Left ventricle myocardium inferior (tissue), 1 donor: Measurements from ENCODE around the gene LY6G5C. TPM values are rescaled to one million over a fixed set of nuclear protein-coding genes. Genes with fewer than 3 reads are reported as not detected.
A peak's percentile ranks its signal among the peaks of the same experiment; 100 is the strongest.

ENCODE experiments used
- DNase-seq: peaks from one replicate; pipeline ENCODE4 v3.0.0-alpha.2; 2020
- H3K27ac ChIP-seq: fragments of 200-600 bp; replicated peaks from 2 replicates; pipeline ENCODE4 v1.8.0; 2021
- H3K27me3 ChIP-seq: fragments of 200-600 bp; 2 replicates; pipeline ENCODE4 v1.8.0; 2021; ENCODE audit warnings: low read depth
- H3K36me3 ChIP-seq: fragments of 200-600 bp; 2 replicates; pipeline ENCODE4 v1.8.0; 2021
- H3K4me1 ChIP-seq: fragments of 200-600 bp; 2 replicates; pipeline ENCODE4 v1.8.0; 2021
- H3K4me3 ChIP-seq: fragments of 200-600 bp; 2 replicates; pipeline ENCODE4 v1.8.0; 2021; ENCODE audit warnings: mild to moderate bottlenecking, moderate library complexity
- H3K9me3 ChIP-seq: fragments of 200-600 bp; replicated peaks from 2 replicates; pipeline ENCODE4 v1.8.0; 2021
- CTCF ChIP-seq: fragments of 200-600 bp; IDR thresholded peaks from 2 replicates; pipeline ENCODE4 v1.8.0; 2021; ENCODE audit warnings: antibody characterized with exemption, mild to moderate bottlenecking, borderline replicate concordance
- intact Hi-C: fragments of 100-400 bp; cut with micrococcal nuclease; formaldehyde crosslinking; loops from one replicate; pipeline ENCODE4 v1.11.0; 2022
- total RNA-seq: library from RNA; stranded (reverse); fragmentation: NEBNext Ultra II Directional; extraction: Animal tissue kit (Norgen Biotek cat#: 25700); gene quantifications from one replicate; pipeline ENCODE4 v1.2.1, GENCODE V29; 2021
- donor health status: DM: no; HTN: yes; CAD: no; lungs with severe emphysema.

LY6G5C gene
- total RNA-seq, 1 donor from 2014 or later = 1.5 TPM

- no peak for TF ChIP-seq CTCF
- peak overlapping the region; percentile 99 for H3K27ac ChIP-seq
- H3K27me3 ChIP-seq = no peaks in the 10 kb centered on the region
- peak overlapping the region; percentile 90 for H3K4me3 ChIP-seq
- H3K36me3 ChIP-seq = peaks cover 36% of the 10 kb centered on the region
- intact Hi-C loops = no loop called here
- H3K4me1 ChIP-seq = peaks cover 43% of the 10 kb centered on the region
- no peaks in the 10 kb centered on the region for H3K9me3 ChIP-seq
- DNase-seq = no peak
Observed at GRCh38 chr6:31700740-31701401, 20.0 kb upstream of the LY6G5C start.

- TF ChIP-seq CTCF = no peak
- H3K4me1 ChIP-seq = peaks cover 31% of the 10 kb centered on the region
- intact Hi-C loops = no loop called here
- H3K4me3 ChIP-seq = no peak overlapping the region
- no peaks in the 10 kb centered on the region for H3K27me3 ChIP-seq
- no peak for DNase-seq
- H3K36me3 ChIP-seq = peaks cover 68% of the 10 kb centered on the region
- H3K9me3 ChIP-seq = no peaks in the 10 kb centered on the region
- no peak overlapping the region for H3K27ac ChIP-seq
Observed at GRCh38 chr6:31697555-31697954, 16.7 kb upstream of the LY6G5C start.

- intact Hi-C loops = no loop called here
- TF ChIP-seq CTCF = no peak
- peaks cover 91% of the 10 kb centered on the region for H3K36me3 ChIP-seq
Observed at GRCh38 chr6:31693535-31693934, 12.7 kb upstream of the LY6G5C start.

GRCh38 chr6:31692886-31693285 lies 12.0 kb upstream of the LY6G5C start:
- no peak overlapping the region for H3K4me3 ChIP-seq
- peaks cover 96% of the 10 kb centered on the region for H3K36me3 ChIP-seq
- intact Hi-C loops = no loop called here
- no peaks in the 10 kb centered on the region for H3K9me3 ChIP-seq
- no peaks in the 10 kb centered on the region for H3K27me3 ChIP-seq
- no peaks in the 10 kb centered on the region for H3K4me1 ChIP-seq
- H3K27ac ChIP-seq = no peak overlapping the region
- no peak for TF ChIP-seq CTCF
- no peak for DNase-seq

More at GRCh38 chr6:31693535-31693934, 12.7 kb upstream of the LY6G5C start:
- no peaks in the 10 kb centered on the region for H3K27me3 ChIP-seq
- H3K4me1 ChIP-seq = peaks cover 3% of the 10 kb centered on the region
- DNase-seq = no peak
- H3K9me3 ChIP-seq = no peaks in the 10 kb centered on the region
- H3K4me3 ChIP-seq = no peak overlapping the region
- no peak overlapping the region for H3K27ac ChIP-seq

- Histone ChIP-seq H3K27me3 (no peaks in the 10 kb centered on the region), H3K36me3 (peaks cover 99% of the 10 kb centered on the region), H3K9me3 (no peaks in the 10 kb centered on the region), H3K27ac (no peak overlapping the region), H3K4me3 (no peak overlapping the region), H3K4me1 (no peaks in the 10 kb centered on the region)
- no peak for TF ChIP-seq CTCF
- DNase-seq = no peak
- intact Hi-C loops = no loop called here
Observed at GRCh38 chr6:31692353-31692752, 11.5 kb upstream of the LY6G5C start.
